H1 (cell line): Measurements from ENCODE around the gene SEL1L3. TPM values are rescaled to one million over a fixed set of nuclear protein-coding genes. Genes with fewer than 3 reads are reported as not detected.

ENCODE experiments used
- CTCF ChIA-PET: fragments of 300-600 bp; sonication (Branson Sonifier 250); formaldehyde crosslinking; loops from one replicate; lab custom pipeline; 2021; ENCODE audit not compliant: partially characterized antibody; lab: Charles Lee
- POLR2A ChIA-PET: fragments of 300-600 bp; sonication (Branson Sonifier 250); formaldehyde crosslinking; loops from one replicate; lab custom pipeline; 2021; ENCODE audit warnings: inconsistent platforms; ENCODE audit not compliant: partially characterized antibody; lab: Charles Lee
- DNase-seq, 2 experiments: peaks; one replicate each; pipeline versions ENCODE4 v3.0.0 to v3.0.0-alpha.2; 2010 to 2022; ENCODE audit warnings: low spot score in 2 of 2, low read depth in 1 of 2, mixed read lengths in 1 of 2
- FAIRE-seq: peaks from 2 replicates; lab custom pipeline; 2011; peaks lifted over from hg19 to GRCh38; lab: Jason Lieb, UNC
- H2AFZ ChIP-seq: 2 replicates; pipeline ENCODE4 v1.8.1; 2012; ENCODE audit warnings: low read length, inconsistent platforms
- H2AK5ac ChIP-seq: 2 replicates; pipeline ENCODE4 v1.6.1; 2013; ENCODE audit warnings: low read depth, low read length
- H2BK120ac ChIP-seq: replicated peaks from 2 replicates; pipeline ENCODE3; 2013; ENCODE audit warnings: low read depth, low read length, inconsistent platforms
- H2BK12ac ChIP-seq: 2 replicates; pipeline ENCODE4 v1.6.1; 2013; ENCODE audit warnings: low read depth, low read length
- H2BK15ac ChIP-seq: 2 replicates; pipeline ENCODE4 v1.6.1; 2013; ENCODE audit warnings: low read length
- H2BK20ac ChIP-seq: 2 replicates; pipeline ENCODE4 v1.6.1; 2013; ENCODE audit warnings: low read length
- H2BK5ac ChIP-seq: 2 replicates; pipeline ENCODE4 v1.6.1; 2013; ENCODE audit warnings: low read depth, low read length
- H3K14ac ChIP-seq: 2 replicates; pipeline ENCODE4 v1.6.1; 2013; ENCODE audit warnings: inconsistent platforms; ENCODE audit not compliant: insufficient read length
- H3K18ac ChIP-seq: 2 replicates; pipeline ENCODE4 v1.6.1; 2013; ENCODE audit warnings: low read length; ENCODE audit errors: extremely low read depth
- H3K23ac ChIP-seq: 2 replicates; pipeline ENCODE4 v1.6.1; 2013; ENCODE audit warnings: inconsistent platforms; ENCODE audit not compliant: insufficient read length
- H3K23me2 ChIP-seq: 2 replicates; pipeline ENCODE4 v1.6.1; 2013; ENCODE audit warnings: low read depth, low read length
- H3K27ac ChIP-seq: 2 replicates; pipeline ENCODE4 v1.6.1; 2011; ENCODE audit warnings: low read depth, low read length, inconsistent platforms
- H3K27me3 ChIP-seq, 4 experiments: replicated peaks in 1 of 4; 1 replicate in 1 of 4; 2 replicates in 3 of 4; pipeline versions ENCODE4 v1.6.1 to v1.8.1; 2011 to 2013; ENCODE audit warnings: low read length in 3 of 4, mild to moderate bottlenecking in 3 of 4, inconsistent platforms in 2 of 4, mixed read lengths in 2 of 4, moderate library complexity in 1 of 4; ENCODE audit not compliant: control insufficient read depth in 3 of 4, insufficient read depth in 3 of 4; ENCODE audit errors: extremely low read depth in 1 of 4
- H3K36me3 ChIP-seq, 4 experiments: 2 replicates each; pipeline versions ENCODE4 v1.6.1 to v1.8.1; 2011 to 2013; ENCODE audit warnings: mild to moderate bottlenecking in 4 of 4, low read length in 3 of 4, moderate library complexity in 2 of 4, control low read depth in 1 of 4, inconsistent platforms in 1 of 4; ENCODE audit not compliant: insufficient read depth in 4 of 4, control insufficient read depth in 2 of 4
- H3K4ac ChIP-seq: replicated peaks from 2 replicates; pipeline ENCODE3; 2013; ENCODE audit warnings: low read length, low read depth, mixed read lengths, inconsistent platforms; ENCODE audit not compliant: insufficient read length
- H3K4me1 ChIP-seq, 4 experiments: replicated peaks in 1 of 4; 1 replicate in 1 of 4; 2 replicates in 3 of 4; pipeline versions ENCODE4 v1.6.1 to v1.8.1; 2011 to 2013; ENCODE audit warnings: low read length in 3 of 4, inconsistent platforms in 2 of 4, mixed read lengths in 1 of 4; ENCODE audit not compliant: insufficient read depth in 4 of 4, control insufficient read depth in 3 of 4
- H3K4me2 ChIP-seq, 2 experiments: 2 replicates each; pipeline versions ENCODE4 v1.6.1 to v1.8.1; 2011 to 2013; ENCODE audit warnings: low read depth in 2 of 2, low read length in 2 of 2, control low read depth in 1 of 2, inconsistent platforms in 1 of 2, mild to moderate bottlenecking in 1 of 2; ENCODE audit not compliant: insufficient read depth in 1 of 2
- H3K4me3 ChIP-seq, 4 experiments: fragments of 200-600, 300-600 bp in 1 of 4; sonication (generic), shearing (Covaris generic), sonication (Bioruptor Twin) in 1 of 4; 2 replicates each; pipeline versions ENCODE4 v1.5.1 to v1.8.1; 2011 to 2016; ENCODE audit warnings: low read length in 4 of 4, low read depth in 3 of 4, control low read depth in 2 of 4, inconsistent platforms in 2 of 4, mild to moderate bottlenecking in 2 of 4, mixed read lengths in 1 of 4, moderate library complexity in 1 of 4; ENCODE audit not compliant: insufficient read depth in 2 of 4; ENCODE audit errors: extremely low read depth in 1 of 4
- H3K56ac ChIP-seq: replicated peaks from 2 replicates; pipeline ENCODE3; 2013; ENCODE audit warnings: low read depth, mild to moderate bottlenecking, mixed read lengths, low read length, inconsistent platforms; ENCODE audit not compliant: insufficient read length
- H3K79me1 ChIP-seq: 2 replicates; pipeline ENCODE4 v1.6.1; 2013; ENCODE audit warnings: low read depth, low read length, control low read depth
- H3K79me2 ChIP-seq, 2 experiments: 2 replicates each; pipeline versions ENCODE4 v1.6.1 to v1.8.1; 2012 to 2013; ENCODE audit warnings: low read length in 2 of 2, mild to moderate bottlenecking in 2 of 2, inconsistent platforms in 1 of 2; ENCODE audit not compliant: insufficient read depth in 2 of 2, control insufficient read depth in 1 of 2
- H3K9ac ChIP-seq, 4 experiments: replicated peaks in 1 of 4; 1 replicate in 1 of 4; 2 replicates in 3 of 4; pipeline versions ENCODE4 v1.6.1 to v1.8.1; 2011 to 2013; ENCODE audit warnings: low read depth in 3 of 4, low read length in 3 of 4, control low read depth in 2 of 4, mild to moderate bottlenecking in 2 of 4, moderate library complexity in 2 of 4, inconsistent platforms in 1 of 4; ENCODE audit errors: extremely low read depth in 1 of 4
- H3K9me3 ChIP-seq, 2 experiments: 2 replicates each; pipeline versions ENCODE4 v1.6.1 to v1.8.1; 2012 to 2013; ENCODE audit warnings: mild to moderate bottlenecking in 2 of 2, moderate library complexity in 2 of 2, control low read depth in 1 of 2, inconsistent platforms in 1 of 2, low read depth in 1 of 2, low read length in 1 of 2, mixed read lengths in 1 of 2; ENCODE audit not compliant: insufficient read depth in 2 of 2
- H4K20me1 ChIP-seq, 2 experiments: replicated peaks in 1 of 2; 2 replicates each; pipeline versions ENCODE3 to v1.8.1; 2011 to 2013; ENCODE audit warnings: inconsistent platforms in 2 of 2, low read length in 2 of 2, mild to moderate bottlenecking in 1 of 2; ENCODE audit not compliant: insufficient read depth in 2 of 2, control insufficient read depth in 1 of 2
- H4K5ac ChIP-seq: 2 replicates; pipeline ENCODE4 v1.6.1; 2013; ENCODE audit warnings: low read length, low read depth, mixed read lengths, inconsistent platforms; ENCODE audit not compliant: insufficient read length
- H4K8ac ChIP-seq: 2 replicates; pipeline ENCODE4 v1.8.0; 2013; ENCODE audit warnings: mild to moderate bottlenecking, moderate library complexity, low read length, inconsistent platforms; ENCODE audit not compliant: insufficient read depth; ENCODE audit errors: extremely low read depth
- H4K91ac ChIP-seq: replicated peaks from 2 replicates; pipeline ENCODE3; 2013; ENCODE audit warnings: low read length, mixed read lengths, inconsistent platforms; ENCODE audit not compliant: insufficient read length
- BRCA1 ChIP-seq: IDR thresholded peaks from 2 replicates; pipeline ENCODE4 v1.6.1; 2012; ENCODE audit warnings: low read depth, low read length, improper control_type of control experiment
- CBX8 ChIP-seq: fragments of 300-800, 300-1000 bp; sonication (generic); IDR thresholded peaks from 2 replicates; pipeline ENCODE4 v1.7.1; 2016; ENCODE audit warnings: low read depth, low read length, borderline replicate concordance
- GABPA ChIP-seq: IDR thresholded peaks from 2 replicates; pipeline ENCODE4 v1.6.1; 2011; ENCODE audit warnings: mild to moderate bottlenecking, low read length, moderate library complexity, borderline replicate concordance; ENCODE audit not compliant: insufficient read depth
- GTF2F1 ChIP-seq: IDR thresholded peaks from 2 replicates; pipeline ENCODE4 v1.6.1; 2012; ENCODE audit warnings: low read depth, low read length, improper control_type of control experiment, borderline replicate concordance
- KDM4A ChIP-seq: IDR thresholded peaks from one replicate; pipeline ENCODE4 v1.7.1; 2012; ENCODE audit warnings: low read depth, mild to moderate bottlenecking, moderate library complexity, low read length, inconsistent platforms; ENCODE audit not compliant: severe bottlenecking
- SIX5 ChIP-seq: IDR thresholded peaks from 2 replicates; pipeline ENCODE4 v1.6.1; 2011; ENCODE audit warnings: mild to moderate bottlenecking, low read depth, low read length
- SRF ChIP-seq: IDR thresholded peaks from 2 replicates; pipeline ENCODE4 v1.6.1; 2011; ENCODE audit warnings: mild to moderate bottlenecking, low read depth, low read length, moderate library complexity
- TAF1 ChIP-seq: IDR thresholded peaks from 2 replicates; pipeline ENCODE4 v1.6.1; 2011; ENCODE audit warnings: mild to moderate bottlenecking, low read depth, low read length
- TAF7 ChIP-seq: optimal IDR thresholded peaks from 2 replicates; pipeline ENCODE3; 2011; ENCODE audit warnings: low read depth, mild to moderate bottlenecking, inconsistent platforms, low read length, moderate library complexity, borderline replicate concordance
- TBP ChIP-seq: IDR thresholded peaks from 2 replicates; pipeline ENCODE4 v1.6.1; 2011; ENCODE audit warnings: low read depth, low read length, improper control_type of control experiment
- ZNF274 ChIP-seq: IDR thresholded peaks from 2 replicates; pipeline ENCODE4 v1.7.0; 2012; ENCODE audit warnings: low read length, borderline replicate concordance; ENCODE audit errors: extremely low read depth
- WGBS, 2 experiments: shearing (Covaris generic) in 1 of 2; methylation state at CpG; one replicate each; pipeline versions ENCODE4 v1.1.6 to v1.1.7; 2013 to 2015; ENCODE audit warnings: low lambda C conversion rate in 2 of 2, mixed read lengths in 2 of 2, inconsistent platforms in 1 of 2, low coverage in 1 of 2, missing lambda C conversion rate in 1 of 2; ENCODE audit not compliant: insufficient replicate concordance in 2 of 2, insufficient coverage in 1 of 2, insufficient read length in 1 of 2; ENCODE audit errors: extremely low coverage in 1 of 2, missing lambda C conversion rate in 1 of 2; 5-methylcytosine and 5-hydroxymethylcytosine counted together
- polyA plus RNA-seq, 7 experiments: library from polyadenylated mRNA; depleted of rRNA in 3 of 7; stranded (reverse) in 5 of 7; unstranded in 2 of 7; fragments of >200 nt in 5 of 7; fragments of 200-250 nt in 2 of 7; gene quantifications; 1 replicate in 5 of 7; 2 replicates in 1 of 7; 4 replicates in 1 of 7; pipeline versions ENCODE4 v1.2.1 to v1.2.3, GENCODE V29; 2011 to 2013; ENCODE audit warnings: missing spikeins in 2 of 7, mixed read lengths in 2 of 7
- total RNA-seq: library from RNA; stranded (reverse); fragmentation: NEBNext Ultra II Directional; extraction: Animal tissue kit (Norgen Biotek cat#: 25700); gene quantifications from 2 replicates; pipeline ENCODE4 v1.2.1, GENCODE V29; 2021
- TF ChIP-seq, protein P1 (sequence below), 3 experiments: IDR thresholded peaks; 1 replicate in 2 of 3; 2 replicates in 1 of 3; pipeline versions ENCODE4 v1.5.1 to v1.6.1; 2011; ENCODE audit warnings: low read length in 3 of 3, mild to moderate bottlenecking in 3 of 3, inconsistent platforms in 2 of 3, low read depth in 1 of 3, moderate library complexity in 1 of 3; ENCODE audit not compliant: insufficient read depth in 1 of 3; ENCODE audit errors: control extremely low read depth in 1 of 3

SEL1L3 gene
- total and polyA plus RNA-seq, 2 of the 8 experiments (the other 6 are each of a cell fraction or from before 2014, with no cell fraction given), result 18.2 to 54.0 TPM

DNA sequence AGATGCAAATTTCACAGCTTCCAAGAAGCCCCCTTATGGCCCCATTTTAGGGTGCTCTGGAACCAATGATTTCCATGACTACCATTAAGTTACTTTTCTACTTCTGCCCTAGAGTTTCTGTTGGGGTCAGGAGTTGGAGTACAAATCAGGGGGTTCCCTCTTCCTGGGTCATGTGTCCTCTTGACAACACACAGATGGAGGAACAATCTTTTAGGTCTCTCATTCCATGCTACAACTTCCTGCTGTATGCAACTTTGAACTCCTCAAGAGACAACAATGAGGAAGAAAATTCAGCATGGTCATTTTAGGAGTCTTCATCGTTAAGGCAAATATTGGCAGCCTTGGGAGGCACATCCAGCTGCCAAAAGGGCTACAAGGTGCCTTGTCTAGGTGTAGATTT lies 79.7 kb downstream of the SEL1L3 start:
- WGBS, 2 experiments, result 95% methylated on average over 1 of the region's 1 CpG; no CpG with 5 or more reads in 1 of the 2 experiments
- Histone ChIP-seq H3K14ac (no peak overlapping the region), H2AFZ (no peak overlapping the region), H2BK20ac (no peak overlapping the region), H3K23ac (no peak overlapping the region), H2BK5ac (no peak overlapping the region), H3K18ac (no peak overlapping the region), H2BK12ac (no peak overlapping the region), H3K4me1 (no peaks in the 10 kb centered on the region), H4K91ac (no peak overlapping the region), H2AK5ac (no peak overlapping the region), H4K5ac (no peak overlapping the region), H2BK15ac (no peak overlapping the region), H3K27ac (no peak overlapping the region), H3K9me3 (no peaks in the 10 kb centered on the region), H4K8ac (no peak overlapping the region), H3K27me3 (no peaks in the 10 kb centered on the region), H2BK120ac (no peak overlapping the region), H3K4me2 (no peak overlapping the region), H4K20me1 (peaks cover 0 to 2% of the 10 kb centered on the region in 2 experiments), H3K23me2 (no peaks in the 10 kb centered on the region; the same call in 1 of the 2 replicates), H3K79me1 (no peaks in the 10 kb centered on the region), H3K79me2 (no peaks in the 10 kb centered on the region), H3K56ac (no peak overlapping the region), H3K4ac (no peak overlapping the region), H3K9ac (no peak overlapping the region), H3K36me3 (peaks cover 2 to 49% (median 33%) of the 10 kb centered on the region in 4 experiments), H3K4me3 (no peak overlapping the region)
- CTCF ChIA-PET, result interaction anchor here (0.7 to 3.9 kb wide), 4 partner anchors 9 to 342 kb away, joined by 3 to 21 read pairs (median 3); no protein-coding TSS in a partner anchor
- FAIRE-seq, result no peak
- DNase-seq, result no peak
- POLR2A ChIA-PET, result no interaction called here
- no peak for TF ChIP-seq TAF7
- no peak for TF ChIP-seq GABPA
- no peak for TF ChIP-seq TBP
- no peak for TF ChIP-seq CBX8
- no peak for TF ChIP-seq GTF2F1
- TF ChIP-seq, protein P1, sequence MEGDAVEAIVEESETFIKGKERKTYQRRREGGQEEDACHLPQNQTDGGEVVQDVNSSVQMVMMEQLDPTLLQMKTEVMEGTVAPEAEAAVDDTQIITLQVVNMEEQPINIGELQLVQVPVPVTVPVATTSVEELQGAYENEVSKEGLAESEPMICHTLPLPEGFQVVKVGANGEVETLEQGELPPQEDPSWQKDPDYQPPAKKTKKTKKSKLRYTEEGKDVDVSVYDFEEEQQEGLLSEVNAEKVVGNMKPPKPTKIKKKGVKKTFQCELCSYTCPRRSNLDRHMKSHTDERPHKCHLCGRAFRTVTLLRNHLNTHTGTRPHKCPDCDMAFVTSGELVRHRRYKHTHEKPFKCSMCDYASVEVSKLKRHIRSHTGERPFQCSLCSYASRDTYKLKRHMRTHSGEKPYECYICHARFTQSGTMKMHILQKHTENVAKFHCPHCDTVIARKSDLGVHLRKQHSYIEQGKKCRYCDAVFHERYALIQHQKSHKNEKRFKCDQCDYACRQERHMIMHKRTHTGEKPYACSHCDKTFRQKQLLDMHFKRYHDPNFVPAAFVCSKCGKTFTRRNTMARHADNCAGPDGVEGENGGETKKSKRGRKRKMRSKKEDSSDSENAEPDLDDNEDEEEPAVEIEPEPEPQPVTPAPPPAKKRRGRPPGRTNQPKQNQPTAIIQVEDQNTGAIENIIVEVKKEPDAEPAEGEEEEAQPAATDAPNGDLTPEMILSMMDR (IDR thresholded peaks at IDR 0.05; ENCODE audit: control extremely low read depth in 1 of 3, insufficient read depth in 1 of 3, low read depth in 1 of 3, low read length in 3 of 3), result no peak
- no peak for TF ChIP-seq BRCA1
- TF ChIP-seq SIX5, result no peak
- TF ChIP-seq KDM4A, result no peak
- TF ChIP-seq TAF1, result no peak
- no peak for TF ChIP-seq SRF
- TF ChIP-seq ZNF274, result no peak
